Stimulated activated naive CD4-positive, alpha-beta T cell treated with Interleukin-2 at 50 U/mL for 16 hours (primary cell): ENCODE measurements around the gene MMP28.

ENCODE experiments used
- DNase-seq: peaks from one replicate; lab custom pipeline; 2025; lab: John Stamatoyannopoulos, UW

The MMP28 gene

DNA sequence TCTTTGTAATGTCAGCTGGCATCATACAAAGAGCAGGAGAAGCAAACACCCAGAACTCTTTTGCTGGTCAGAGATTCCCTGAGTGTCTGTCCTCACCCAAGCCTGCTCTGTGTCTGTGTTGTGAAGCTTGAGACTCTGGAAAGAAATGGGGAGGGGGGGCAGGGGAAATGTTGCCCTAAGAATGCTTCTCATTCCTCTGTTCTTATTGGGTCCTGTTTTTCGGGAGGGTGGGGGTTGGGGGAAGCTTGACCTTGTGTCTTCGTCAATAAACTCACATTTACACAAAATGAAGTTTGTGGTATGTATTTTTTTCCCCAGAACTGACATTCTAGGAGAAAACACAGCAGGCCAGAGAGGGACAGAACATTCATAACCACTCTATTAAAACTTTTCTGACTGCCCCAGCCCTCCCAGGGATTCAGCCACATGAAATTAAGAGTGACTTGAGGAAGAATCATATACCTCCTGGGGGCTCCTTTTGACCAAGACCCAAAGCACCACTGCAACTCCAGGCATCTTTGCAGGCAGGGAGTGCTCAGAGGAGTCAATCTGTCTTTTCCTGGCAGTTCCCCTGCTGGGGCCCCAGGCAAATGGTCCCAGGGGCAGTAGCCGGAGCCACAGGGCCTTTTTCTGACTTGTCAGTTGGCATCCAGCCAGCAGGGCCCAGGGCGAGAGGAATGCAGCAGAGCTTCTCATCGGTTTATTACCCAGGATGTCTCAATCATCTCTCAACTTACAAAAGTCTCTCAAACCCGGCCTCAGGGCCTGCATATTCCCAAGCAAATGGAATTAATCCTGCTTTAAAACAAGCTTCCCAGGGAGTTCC is 69.1 kb downstream of the MMP28 start:
- no peak for DNase-seq

GRCh38 chr17:35725802-35726126 is 69.7 kb downstream of the MMP28 start:
- no peak for DNase-seq

DNA sequence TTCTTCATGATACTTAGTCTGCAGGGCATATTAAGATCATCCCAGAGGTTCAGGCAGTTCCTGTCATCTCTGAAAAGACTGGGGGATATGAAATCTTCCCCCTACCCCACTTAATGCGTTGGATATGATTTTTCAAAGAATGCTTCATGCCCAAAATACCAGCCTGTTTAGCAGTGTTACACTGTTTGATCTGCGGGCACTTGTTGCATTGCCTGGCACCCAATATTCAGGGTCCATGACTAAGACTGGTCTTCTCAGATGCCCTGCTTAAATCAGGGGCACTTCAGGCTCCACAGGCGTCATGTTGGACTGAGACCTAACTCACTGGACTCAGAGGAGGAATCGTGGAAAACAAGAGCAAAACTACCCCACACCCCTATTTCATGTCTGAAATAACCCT is 70.4 kb downstream of the MMP28 start:
- no peak for DNase-seq

DNA sequence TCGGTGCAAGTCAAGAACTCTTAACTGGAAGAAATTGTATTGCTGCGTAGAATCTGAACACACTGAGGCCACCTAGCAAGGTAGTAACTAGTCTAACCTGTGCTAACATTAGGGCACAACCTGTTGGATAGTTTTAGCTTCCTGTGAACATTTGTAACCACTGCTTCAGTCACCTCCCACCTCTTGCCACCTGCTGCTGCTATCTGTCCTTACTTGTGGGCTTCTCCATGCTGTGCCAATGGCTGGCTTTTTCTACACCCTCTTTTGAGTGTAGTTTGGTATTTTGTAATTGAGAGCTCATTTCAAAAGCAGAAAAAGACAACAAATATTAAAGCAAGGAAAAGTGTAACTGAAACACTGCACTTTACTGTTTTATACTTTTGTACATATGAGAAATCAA is 71.7 kb downstream of the MMP28 start:
- no peak for DNase-seq

- DNase-seq = no peak
These were observed 78.0 kb downstream of the MMP28 start for GRCh38 chr17:35717475-35717874.

GRCh38 chr17:35716897-35717465 is 78.5 kb downstream of the MMP28 start:
- no peak for DNase-seq

GRCh38 chr17:35716173-35716572 is 79.3 kb downstream of the MMP28 start:
- no peak for DNase-seq
